Measurements from ENCODE around the gene BFAR.

DNA sequence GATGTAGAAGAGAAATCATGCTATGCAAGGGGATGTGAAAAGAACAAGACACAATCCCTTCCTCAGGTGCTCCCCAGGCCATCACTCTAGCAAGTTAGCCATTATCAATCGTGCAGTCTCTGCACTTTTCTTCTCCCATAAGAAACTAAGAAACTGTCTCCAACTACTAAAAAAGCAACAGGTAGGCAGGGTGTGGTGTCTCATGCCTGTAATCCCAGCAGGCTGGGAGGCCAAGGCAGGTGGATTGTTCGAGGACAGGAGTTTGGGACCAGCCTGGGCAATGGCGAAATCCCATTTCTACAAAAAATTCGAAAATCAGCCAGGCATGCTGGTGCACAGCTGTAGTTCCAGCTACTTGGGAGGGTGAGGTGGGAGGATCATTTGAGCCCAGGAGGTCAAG is 16.5 kb upstream of the BFAR start:
- TF ChIP-seq ARNTL (CRISPR knock-in tag; IDR thresholded peaks at IDR 0.05; ENCODE audit: borderline replicate concordance, low read depth): no peak
- TF ChIP-seq ZNF70 (CRISPR knock-in tag; IDR thresholded peaks at IDR 0.05): no peak
- TF ChIP-seq GLIS3 (CRISPR knock-in tag; IDR thresholded peaks at IDR 0.05): no peak
- TF ChIP-seq ZNF8 (CRISPR knock-in tag; IDR thresholded peaks at IDR 0.05): no peak
